ENCODE results near the gene TSR3.

DNA sequence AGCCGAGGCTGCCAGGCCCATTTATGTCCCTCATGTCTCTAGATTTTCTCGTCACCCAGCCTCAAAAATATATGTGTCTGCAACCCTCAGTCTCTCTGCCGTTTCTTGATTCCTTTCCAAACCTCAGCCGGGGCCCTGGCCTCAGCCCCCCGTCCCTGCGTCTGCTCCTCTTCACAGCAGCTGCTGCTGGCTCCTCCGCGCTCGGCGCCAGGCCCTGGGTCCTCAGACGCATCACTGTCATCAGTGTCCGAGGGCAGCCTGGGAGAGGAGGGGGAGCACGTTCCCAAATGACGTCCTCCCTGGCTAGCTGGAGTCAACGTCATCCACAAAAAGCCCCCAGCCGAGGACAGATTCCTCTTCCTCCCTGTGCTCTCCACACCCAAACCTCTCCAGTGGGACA, 2.3 kb downstream of the TSR3 start:
- TF ChIP-seq POLR2A (IDR thresholded peaks at IDR 0.05) = no peak
- TF ChIP-seq, protein P1, sequence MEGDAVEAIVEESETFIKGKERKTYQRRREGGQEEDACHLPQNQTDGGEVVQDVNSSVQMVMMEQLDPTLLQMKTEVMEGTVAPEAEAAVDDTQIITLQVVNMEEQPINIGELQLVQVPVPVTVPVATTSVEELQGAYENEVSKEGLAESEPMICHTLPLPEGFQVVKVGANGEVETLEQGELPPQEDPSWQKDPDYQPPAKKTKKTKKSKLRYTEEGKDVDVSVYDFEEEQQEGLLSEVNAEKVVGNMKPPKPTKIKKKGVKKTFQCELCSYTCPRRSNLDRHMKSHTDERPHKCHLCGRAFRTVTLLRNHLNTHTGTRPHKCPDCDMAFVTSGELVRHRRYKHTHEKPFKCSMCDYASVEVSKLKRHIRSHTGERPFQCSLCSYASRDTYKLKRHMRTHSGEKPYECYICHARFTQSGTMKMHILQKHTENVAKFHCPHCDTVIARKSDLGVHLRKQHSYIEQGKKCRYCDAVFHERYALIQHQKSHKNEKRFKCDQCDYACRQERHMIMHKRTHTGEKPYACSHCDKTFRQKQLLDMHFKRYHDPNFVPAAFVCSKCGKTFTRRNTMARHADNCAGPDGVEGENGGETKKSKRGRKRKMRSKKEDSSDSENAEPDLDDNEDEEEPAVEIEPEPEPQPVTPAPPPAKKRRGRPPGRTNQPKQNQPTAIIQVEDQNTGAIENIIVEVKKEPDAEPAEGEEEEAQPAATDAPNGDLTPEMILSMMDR (IDR thresholded peaks at IDR 0.05) = no peak
- no peak for TF ChIP-seq EP300 (IDR thresholded peaks at IDR 0.05)

All from stomach (tissue), 4 donors.